Ascending aorta (tissue), 2 donors: ENCODE data around the gene PARD6G. TPM values are rescaled to one million over a fixed set of nuclear protein-coding genes. Genes with fewer than 3 reads are reported as not detected.
"Not testable (repeated sequence)": the region's sequence is repeated elsewhere in the genome, so short reads cannot be mapped to it uniquely, and the experiment has no call there.

Experiments used
- DNase-seq, 2 donors: peaks; one replicate each; pipeline ENCODE4 v3.0.0-alpha.2; 2019; ENCODE audit warnings: low spot score in 2 of 2
- H3K27ac ChIP-seq, 2 donors: fragments of 200-600 bp; sonication (generic); one replicate each; pipeline ENCODE4 v1.5.1; 2016 to 2017; ENCODE audit warnings: mild to moderate bottlenecking in 1 of 2
- H3K27me3 ChIP-seq: fragments of 200-600 bp; sonication (generic); one replicate; pipeline ENCODE4 v1.5.1; 2017
- H3K36me3 ChIP-seq, 2 donors: fragments of 200-600 bp; sonication (generic); one replicate each; pipeline ENCODE4 v1.5.1; 2016
- H3K4me1 ChIP-seq, 2 donors: fragments of 200-600 bp; sonication (generic); one replicate each; pipeline ENCODE4 v1.5.1; 2016 to 2017; ENCODE audit warnings: mild to moderate bottlenecking in 1 of 2
- H3K4me3 ChIP-seq, 2 donors: fragments of 200-600 bp; sonication (generic); one replicate each; pipeline ENCODE4 v1.5.1; 2016 to 2017; ENCODE audit warnings: mild to moderate bottlenecking in 1 of 2
- H3K9me3 ChIP-seq, 2 donors: fragments of 200-600 bp; sonication (generic); one replicate each; pipeline ENCODE4 v1.5.1; 2016
- intact Hi-C: fragments of 100-400 bp; cut with DNase I; formaldehyde crosslinking; loops from one replicate; pipeline ENCODE4 v1.15.1; 2023
- total RNA-seq: library from RNA; depleted of rRNA; stranded (reverse); fragments of >200 nt; gene quantifications from one replicate; pipeline ENCODE4 v1.1.0, GENCODE V29; 2016
- TF ChIP-seq, protein P1 (sequence below), 3 experiments: fragments of 200-600 bp in 2 of 3; fragments of 450-650 bp in 1 of 3; sonication (generic) in 2 of 3; IDR thresholded peaks; one replicate each; pipeline ENCODE4 v1.5.1; 2016 to 2019; ENCODE audit warnings: antibody characterized with exemption in 3 of 3, mild to moderate bottlenecking in 1 of 3, moderate library complexity in 1 of 3

Gene PARD6G
- total RNA-seq, 1 donor from 2014 or later, result 7.9 TPM

- H3K27me3 ChIP-seq, result no peaks in the 10 kb centered on the region
- no peaks in the 10 kb centered on the region for H3K4me1 ChIP-seq
- H3K36me3 ChIP-seq, result no peaks in the 10 kb centered on the region
- DNase-seq, result no peak
- H3K9me3 ChIP-seq, result no peaks in the 10 kb centered on the region
- no peak overlapping the region for H3K27ac ChIP-seq
- TF ChIP-seq, protein P1, sequence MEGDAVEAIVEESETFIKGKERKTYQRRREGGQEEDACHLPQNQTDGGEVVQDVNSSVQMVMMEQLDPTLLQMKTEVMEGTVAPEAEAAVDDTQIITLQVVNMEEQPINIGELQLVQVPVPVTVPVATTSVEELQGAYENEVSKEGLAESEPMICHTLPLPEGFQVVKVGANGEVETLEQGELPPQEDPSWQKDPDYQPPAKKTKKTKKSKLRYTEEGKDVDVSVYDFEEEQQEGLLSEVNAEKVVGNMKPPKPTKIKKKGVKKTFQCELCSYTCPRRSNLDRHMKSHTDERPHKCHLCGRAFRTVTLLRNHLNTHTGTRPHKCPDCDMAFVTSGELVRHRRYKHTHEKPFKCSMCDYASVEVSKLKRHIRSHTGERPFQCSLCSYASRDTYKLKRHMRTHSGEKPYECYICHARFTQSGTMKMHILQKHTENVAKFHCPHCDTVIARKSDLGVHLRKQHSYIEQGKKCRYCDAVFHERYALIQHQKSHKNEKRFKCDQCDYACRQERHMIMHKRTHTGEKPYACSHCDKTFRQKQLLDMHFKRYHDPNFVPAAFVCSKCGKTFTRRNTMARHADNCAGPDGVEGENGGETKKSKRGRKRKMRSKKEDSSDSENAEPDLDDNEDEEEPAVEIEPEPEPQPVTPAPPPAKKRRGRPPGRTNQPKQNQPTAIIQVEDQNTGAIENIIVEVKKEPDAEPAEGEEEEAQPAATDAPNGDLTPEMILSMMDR (IDR thresholded peaks at IDR 0.05), result no peak
- no peak overlapping the region for H3K4me3 ChIP-seq
- intact Hi-C loops, result no loop called here
These were observed 19.1 kb downstream of the PARD6G start for GRCh38 chr18:80228051-80228848.

DNA sequence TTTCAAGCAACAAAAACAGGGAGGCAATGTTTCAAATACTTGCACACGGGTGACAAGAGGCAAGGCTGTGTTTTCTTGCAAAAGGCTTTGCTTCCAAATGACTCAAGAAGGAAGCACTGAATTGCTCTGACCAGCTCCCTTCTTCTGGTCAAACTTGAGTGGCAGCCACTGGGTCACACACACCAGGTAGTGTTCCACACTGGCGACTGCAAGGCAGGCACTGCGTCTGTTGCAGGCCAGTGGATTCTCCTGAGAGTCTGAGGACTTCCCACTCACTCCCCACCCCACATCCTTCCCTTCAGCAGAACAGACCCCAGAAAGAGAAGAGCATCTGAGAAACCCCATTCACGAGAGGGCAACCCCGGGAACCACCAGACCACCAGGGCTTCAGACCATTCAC lies 19.8 kb downstream of the PARD6G start:
- Histone ChIP-seq H3K27ac (no peak overlapping the region), H3K36me3 (no peaks in the 10 kb centered on the region), H3K4me3 (no peak overlapping the region), H3K27me3 (no peaks in the 10 kb centered on the region), H3K4me1 (no peaks in the 10 kb centered on the region), H3K9me3 (no peaks in the 10 kb centered on the region)
- no peak for DNase-seq
- intact Hi-C loops, result no loop called here
- TF ChIP-seq, protein P1 (IDR thresholded peaks at IDR 0.05), result no peak

DNA sequence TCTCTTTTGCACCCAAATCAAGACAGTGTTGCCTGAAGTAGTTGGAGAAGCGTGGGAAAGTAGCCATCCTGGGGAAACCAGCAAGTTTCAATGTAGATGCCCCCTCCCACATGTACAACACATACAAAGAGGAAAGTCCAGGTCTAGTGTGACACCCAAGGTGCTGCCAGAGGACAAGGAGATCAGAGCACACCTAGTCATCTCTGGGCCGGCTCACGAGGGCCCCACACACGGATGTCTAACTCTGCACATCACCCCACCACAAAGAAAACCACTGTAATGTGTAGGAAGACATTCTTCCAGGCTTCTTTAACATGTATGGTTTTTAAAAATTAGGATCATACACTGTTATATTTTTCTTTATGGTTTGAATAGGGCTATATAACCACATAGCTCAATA lies 21.6 kb downstream of the PARD6G start:
- H3K4me3 ChIP-seq, result no peak overlapping the region
- DNase-seq, result no peak
- no peaks in the 10 kb centered on the region for H3K4me1 ChIP-seq
- no peaks in the 10 kb centered on the region for H3K27me3 ChIP-seq
- intact Hi-C loops, result no loop called here
- no peak overlapping the region for H3K27ac ChIP-seq
- TF ChIP-seq, protein P1 (IDR thresholded peaks at IDR 0.05), result no peak
- H3K9me3 ChIP-seq, result peaks cover 0 to 4% of the 10 kb centered on the region in 2 donors
- no peaks in the 10 kb centered on the region for H3K36me3 ChIP-seq

DNA sequence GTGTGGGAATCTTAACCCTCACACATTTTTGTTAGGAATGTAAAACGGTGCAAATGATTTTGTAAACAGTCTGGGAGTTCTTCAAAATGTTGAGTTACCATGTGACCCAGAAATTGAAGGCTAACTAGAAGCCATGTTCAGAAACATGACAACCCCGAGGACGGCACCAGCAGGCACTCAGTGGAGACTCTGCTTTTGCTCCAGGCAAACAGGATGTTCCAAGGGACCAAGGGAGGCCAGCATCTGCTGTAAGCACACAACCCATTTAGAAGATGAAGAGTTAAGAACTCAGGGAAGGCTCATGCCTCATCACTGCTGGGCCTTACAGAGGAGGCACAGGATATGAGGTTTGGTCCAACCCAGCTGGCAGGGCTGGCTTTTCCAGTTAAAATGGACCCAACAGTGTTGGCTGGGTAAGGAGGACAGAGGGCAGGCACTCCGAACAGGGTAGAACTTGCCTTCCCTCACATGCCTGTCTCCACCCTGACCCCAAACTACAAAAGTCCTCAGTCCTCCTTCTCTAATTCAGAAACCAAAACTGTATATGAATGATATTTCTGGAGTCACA lies 23.6 kb downstream of the PARD6G start:
- DNase-seq, result no peak
- Histone ChIP-seq H3K4me1 (no peaks in the 10 kb centered on the region), H3K27me3 (no peaks in the 10 kb centered on the region), H3K4me3 (no peak overlapping the region), H3K9me3 (peaks cover 0 to 4% of the 10 kb centered on the region in 2 donors), H3K36me3 (no peaks in the 10 kb centered on the region), H3K27ac (no peak overlapping the region)
- TF ChIP-seq, protein P1 (IDR thresholded peaks at IDR 0.05), result no peak
- intact Hi-C loops, result no loop called here

- H3K4me3 ChIP-seq, intact Hi-C loops, H3K4me1 ChIP-seq, H3K9me3 ChIP-seq, H3K27ac ChIP-seq, H3K36me3 ChIP-seq, DNase-seq, H3K27me3 ChIP-seq: not testable (repeated sequence)
These were observed 27.8 kb downstream of the PARD6G start for GRCh38 chr18:80219488-80219887.
